ENCODE measurements around the gene GOT1. TPM values are rescaled to one million over a fixed set of nuclear protein-coding genes. Genes with fewer than 3 reads are reported as not detected.

GOT1 gene
- total and polyA plus RNA-seq, 2 experiments from 2014 or later, result 36.8 to 37.7 TPM

GRCh38 chr10:99431190-99431760 is 851 bp upstream of the GOT1 start:
- ATAC-seq, result peak; percentile 37
- Histone ChIP-seq H3K36me3 (ENCODE audit: insufficient read depth) (no peaks in the 10 kb centered on the region), H3F3A (replicated peaks; ENCODE audit: low read depth) (no peaks in the 10 kb centered on the region), H4K20me1 (replicated peaks; ENCODE audit: insufficient read depth) (peaks cover 4% of the 10 kb centered on the region; the same call in 1 of the 2 replicates), H3K9me2 (ENCODE audit: insufficient read depth) (no peaks in the 10 kb centered on the region), H3K27ac (ENCODE audit: low read depth) (no peak overlapping the region), H3K4me3 (peak overlapping the region; percentile 70), H3K27me3 (ENCODE audit: insufficient read depth) (no peaks in the 10 kb centered on the region), H3K4me1 (ENCODE audit: insufficient read depth) (peaks cover 6% of the 10 kb centered on the region; the same call in 1 of the 2 replicates), H3K4me2 (peak overlapping the region; percentile 86), H2AFZ (peak overlapping the region; percentile 29; the same call in 1 of the 2 replicates), H3K79me2 (replicated peaks; ENCODE audit: insufficient read depth) (peaks cover 45% of the 10 kb centered on the region)
- H3K4me1 Mint-ChIP-seq, result peaks cover 15% of the 10 kb centered on the region
- H3K9me3 Mint-ChIP-seq, result no peaks in the 10 kb centered on the region; the same call in 2 of the 3 replicates
- no peak for TF ChIP-seq ZNF331 (CRISPR knock-in tag; IDR thresholded peaks at IDR 0.05; ENCODE audit: low read depth)
- TF ChIP-seq JUNB (IDR thresholded peaks at IDR 0.05; ENCODE audit: unreplicated experiment), result no peak
- no peak for TF ChIP-seq STAT1 (IDR thresholded peaks at IDR 0.05; ENCODE audit: unreplicated experiment)
- no peak for TF ChIP-seq EZH2phosphoT487 (IDR thresholded peaks at IDR 0.05; ENCODE audit: unreplicated experiment)
- TF ChIP-seq POLR2AphosphoS5 (IDR thresholded peaks at IDR 0.05; ENCODE audit: low read depth), result 0 out of 2 replicates have a peak, but pooled peaks have one; percentile 3
- peak; percentile 6; the same call in 1 of the 2 replicates for TF ChIP-seq ETS1 (IDR thresholded peaks at IDR 0.05)
- TF ChIP-seq CTCF (conservative IDR thresholded peaks at IDR 0.05; ENCODE audit: low read depth in 2 of 2), result no peak
- TF ChIP-seq EZH2 (IDR thresholded peaks at IDR 0.05; ENCODE audit: low read depth, unreplicated experiment), result peak; percentile 6
- TF ChIP-seq REST (IDR thresholded peaks at IDR 0.05; ENCODE audit: unreplicated experiment), result no peak
- no peak for TF ChIP-seq ZNF114 (CRISPR knock-in tag; IDR thresholded peaks at IDR 0.05)
- no peak for TF ChIP-seq ZNF462 (CRISPR knock-in tag; IDR thresholded peaks at IDR 0.05)
- peak; percentile 18; the same call in 1 of the 2 replicates for TF ChIP-seq CREB1 (CRISPR knock-in tag; IDR thresholded peaks at IDR 0.05; ENCODE audit: low read depth)
- TF ChIP-seq NANOG (IDR thresholded peaks at IDR 0.05; ENCODE audit: borderline replicate concordance), result no peak
- peaks cover 12% of the 10 kb centered on the region for H3K27me3 Mint-ChIP-seq (ENCODE audit: insufficient read depth, low read depth, poor library complexity)
- H3K27ac Mint-ChIP-seq, result peak overlapping the region; percentile 86
- peak; percentile 68 for DNase-seq (ENCODE audit: low spot score)
- H3K4me3 Mint-ChIP-seq, result peak overlapping the region; percentile 96
- no peaks in the 10 kb centered on the region; the same call in 1 of the 3 replicates for H3K36me3 Mint-ChIP-seq (ENCODE audit: low read depth)
